GM19455 (cell line): ENCODE results near the gene SOWAHA.
A peak's percentile ranks its signal among the peaks of the same experiment; 100 is the strongest.
"Not testable (repeated sequence)": the region's sequence is repeated elsewhere in the genome, so short reads cannot be mapped to it uniquely, and the experiment has no call there.

Experiments
- ATAC-seq: cut with Tn5 transposase; IDR thresholded peaks from one replicate; pipeline ENCODE4 v1.9.1; 2021; ENCODE audit not compliant: unreplicated experiment

The SOWAHA gene

GRCh38 chr5:132777209-132778069 is 35.7 kb upstream of the SOWAHA start, which contains the start of gene SEPTIN8:
TSS of gene SEPTIN8 (minus strand) at chr5:132777239. CDS start at chr5:132777137, 102 bp downstream.
- peak; percentile 59 for ATAC-seq

GRCh38 chr5:132778129-132778528 is 35.0 kb upstream of the SOWAHA start:
- no peak for ATAC-seq

GRCh38 chr5:132778856-132779255 is 34.2 kb upstream of the SOWAHA start:
- ATAC-seq, result no peak

GRCh38 chr5:132779961-132780360 is 33.1 kb upstream of the SOWAHA start:
- ATAC-seq, result no peak

GRCh38 chr5:132780577-132780976 is 32.5 kb upstream of the SOWAHA start:
- no peak for ATAC-seq

GRCh38 chr5:132781029-132781428 is 32.1 kb upstream of the SOWAHA start:
- no peak for ATAC-seq

GRCh38 chr5:132782101-132782500 is 31.0 kb upstream of the SOWAHA start:
- no peak for ATAC-seq

- no peak for ATAC-seq
These were observed 27.7 kb upstream of the SOWAHA start for GRCh38 chr5:132785365-132785764.

- no peak for ATAC-seq
These were observed 27.2 kb upstream of the SOWAHA start for GRCh38 chr5:132785864-132786263.

- ATAC-seq, result no peak
These were observed 26.0 kb upstream of the SOWAHA start for GRCh38 chr5:132787076-132787475.

- no peak for ATAC-seq
These were observed 24.6 kb upstream of the SOWAHA start for GRCh38 chr5:132788508-132788907.

- no peak for ATAC-seq
These were observed 23.9 kb upstream of the SOWAHA start for GRCh38 chr5:132788990-132789886.

GRCh38 chr5:132790201-132790865 is 22.8 kb upstream of the SOWAHA start:
- no peak for ATAC-seq

GRCh38 chr5:132791026-132791425 is 22.1 kb upstream of the SOWAHA start:
- ATAC-seq, result no peak

- no peak for ATAC-seq
These were observed 15.5 kb upstream of the SOWAHA start for GRCh38 chr5:132797651-132798050.

GRCh38 chr5:132799392-132799791 is 13.7 kb upstream of the SOWAHA start:
- no peak for ATAC-seq

GRCh38 chr5:132800545-132800944 is 12.6 kb upstream of the SOWAHA start:
- ATAC-seq, result no peak

GRCh38 chr5:132802044-132802684 is 10.9 kb upstream of the SOWAHA start:
- ATAC-seq, result no peak

- not testable (repeated sequence) for ATAC-seq
These were observed 10.4 kb upstream of the SOWAHA start for GRCh38 chr5:132802685-132803066.

GRCh38 chr5:132804219-132804618 is 8.9 kb upstream of the SOWAHA start:
- not testable (repeated sequence) for ATAC-seq

GRCh38 chr5:132805872-132806271 is 7.2 kb upstream of the SOWAHA start:
- not testable (repeated sequence) for ATAC-seq
